Mesothelial cell of epicardium (in vitro differentiated cells): ENCODE measurements around the gene RSPH3. TPM values are rescaled to one million over a fixed set of nuclear protein-coding genes. Genes with fewer than 3 reads are reported as not detected.

Experiments
- DNase-seq, 2 experiments: peaks; one replicate each; pipeline ENCODE4 v3.0.0; 2021; ENCODE audit warnings: low spot score in 2 of 2; ENCODE audit not compliant: unreplicated experiment in 2 of 2
- H3K27ac Mint-ChIP-seq: 2 replicates; pipeline ENCODE4 v1.8.0; 2021; ENCODE audit warnings: mixed read lengths
- H3K27me3 Mint-ChIP-seq: 2 replicates; pipeline ENCODE4 v1.8.0; 2021; ENCODE audit warnings: low read depth, mixed read lengths
- H3K36me3 Mint-ChIP-seq: 2 replicates; pipeline ENCODE4 v1.8.0; 2021; ENCODE audit warnings: mixed read lengths
- H3K4me1 Mint-ChIP-seq: 2 replicates; pipeline ENCODE4 v1.8.0; 2021; ENCODE audit warnings: mixed read lengths
- H3K4me3 Mint-ChIP-seq: 2 replicates; pipeline ENCODE4 v1.8.0; 2021; ENCODE audit warnings: mild to moderate bottlenecking, moderate library complexity, mixed read lengths
- H3K9me3 Mint-ChIP-seq: 2 replicates; pipeline ENCODE4 v1.8.0; 2021; ENCODE audit warnings: mixed read lengths
- CTCF ChIP-seq: fragments of 200-600 bp; sonication (generic); IDR thresholded peaks from one replicate; pipeline ENCODE4 v1.5.0; 2021; ENCODE audit warnings: antibody characterized with exemption; ENCODE audit not compliant: unreplicated experiment
- total RNA-seq: library from RNA; stranded (reverse); gene quantifications from 3 replicates; pipeline ENCODE4 v1.2.1, GENCODE V29; 2021

RSPH3 gene
- total RNA-seq, 1 donor from 2014 or later, result 9.3 TPM

- Mint-ChIP-seq H3K27me3 (no peaks in the 10 kb centered on the region), H3K27ac (no peak overlapping the region), H3K36me3 (peaks cover 12% of the 10 kb centered on the region), H3K4me3 (no peak overlapping the region), H3K9me3 (peaks cover 13% of the 10 kb centered on the region), H3K4me1 (peaks cover 7% of the 10 kb centered on the region)
- DNase-seq, result no peak
- TF ChIP-seq CTCF, result no peak
Observed at GRCh38 chr6:158941246-158941645, 58.8 kb downstream of the RSPH3 start.

GRCh38 chr6:158939255-158940159, 60.5 kb downstream of the RSPH3 start:
- Mint-ChIP-seq H3K36me3 (peaks cover 12% of the 10 kb centered on the region), H3K27ac (no peak overlapping the region), H3K4me3 (peak overlapping the region; percentile 15), H3K9me3 (peaks cover 13% of the 10 kb centered on the region), H3K4me1 (peaks cover 7% of the 10 kb centered on the region), H3K27me3 (no peaks in the 10 kb centered on the region)
- no peak for DNase-seq
- no peak for TF ChIP-seq CTCF

GRCh38 chr6:158938811-158939254, 61.2 kb downstream of the RSPH3 start:
- peaks cover 12% of the 10 kb centered on the region for H3K36me3 Mint-ChIP-seq
- peaks cover 7% of the 10 kb centered on the region for H3K4me1 Mint-ChIP-seq
- no peak for TF ChIP-seq CTCF
- H3K27me3 Mint-ChIP-seq, result no peaks in the 10 kb centered on the region
- H3K4me3 Mint-ChIP-seq, result no peak overlapping the region
- peak overlapping the region; percentile 12 for H3K27ac Mint-ChIP-seq
- H3K9me3 Mint-ChIP-seq, result peaks cover 13% of the 10 kb centered on the region
- DNase-seq, result no peak

- no peak for DNase-seq
- no peak overlapping the region for H3K4me3 Mint-ChIP-seq
- peaks cover 7% of the 10 kb centered on the region for H3K4me1 Mint-ChIP-seq
- no peak overlapping the region for H3K27ac Mint-ChIP-seq
- H3K36me3 Mint-ChIP-seq, result peaks cover 8% of the 10 kb centered on the region
- no peaks in the 10 kb centered on the region for H3K27me3 Mint-ChIP-seq
- peaks cover 13% of the 10 kb centered on the region for H3K9me3 Mint-ChIP-seq
- no peak for TF ChIP-seq CTCF
Observed at GRCh38 chr6:158938220-158938619, 61.8 kb downstream of the RSPH3 start.

- H3K36me3 Mint-ChIP-seq, result no peaks in the 10 kb centered on the region
- DNase-seq, result no peak
- no peak overlapping the region for H3K4me3 Mint-ChIP-seq
- no peaks in the 10 kb centered on the region for H3K27me3 Mint-ChIP-seq
- H3K9me3 Mint-ChIP-seq, result peaks cover 5% of the 10 kb centered on the region
- no peak for TF ChIP-seq CTCF
- no peak overlapping the region for H3K27ac Mint-ChIP-seq
- peaks cover 7% of the 10 kb centered on the region for H3K4me1 Mint-ChIP-seq
Observed at GRCh38 chr6:158934157-158934556, 65.8 kb downstream of the RSPH3 start.
